Islet of Langerhans (tissue), 1 donor: ENCODE results near the gene ATIC.

ENCODE experiments used
- FAIRE-seq: peaks from one replicate; lab custom pipeline; 2011; peaks lifted over from hg19 to GRCh38; lab: Jason Lieb, UNC

Gene ATIC

DNA sequence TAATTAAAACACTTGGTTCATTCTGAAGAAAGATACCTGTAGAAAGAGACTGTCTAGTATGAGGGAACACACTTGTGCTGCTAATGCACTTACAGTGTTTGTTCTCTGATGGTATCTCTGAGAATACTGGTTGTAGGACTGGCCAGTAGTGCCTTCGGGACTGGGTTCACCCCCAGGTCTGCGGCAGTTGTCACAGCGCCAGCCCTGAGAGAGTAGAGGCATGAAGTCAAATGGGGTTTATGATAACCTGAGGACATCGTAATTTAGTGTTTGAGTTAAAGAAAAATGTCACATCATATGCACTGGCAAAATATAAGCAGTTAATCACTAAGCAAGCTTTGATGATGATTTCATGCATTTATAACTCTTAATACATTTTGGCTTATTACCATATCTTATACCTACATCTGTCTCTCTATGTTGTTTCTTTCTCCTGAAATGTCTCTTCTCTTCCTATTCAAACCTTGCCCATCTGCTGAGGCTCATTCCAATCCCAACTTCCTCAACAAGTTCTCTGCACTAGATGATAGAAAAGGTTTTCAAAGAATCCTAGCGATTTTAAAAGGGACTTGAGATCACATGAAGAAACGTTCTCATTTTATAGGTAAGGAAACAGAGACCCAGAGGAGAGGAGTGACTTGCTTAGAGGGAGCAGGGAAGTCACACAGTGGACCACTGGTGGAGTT, 50.2 kb downstream of the ATIC start:
- no peak for FAIRE-seq

DNA sequence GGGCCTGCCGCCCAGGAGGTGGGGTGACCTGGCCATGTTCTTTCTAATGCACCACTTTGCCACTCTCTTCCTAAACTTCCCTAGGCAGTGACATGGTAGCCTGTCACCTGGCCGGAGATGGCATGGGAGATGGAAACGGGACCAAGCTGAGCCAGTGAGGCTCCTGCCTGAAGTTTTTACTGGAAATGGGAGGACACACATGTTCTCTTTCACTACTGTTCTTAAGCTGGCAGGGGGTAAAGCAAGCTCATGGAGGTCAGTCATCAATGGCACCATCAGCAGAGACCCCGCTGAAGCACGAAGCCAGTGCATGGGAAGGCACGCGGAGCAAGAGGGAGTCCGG, 50.7 kb downstream of the ATIC start:
- no peak for FAIRE-seq

DNA sequence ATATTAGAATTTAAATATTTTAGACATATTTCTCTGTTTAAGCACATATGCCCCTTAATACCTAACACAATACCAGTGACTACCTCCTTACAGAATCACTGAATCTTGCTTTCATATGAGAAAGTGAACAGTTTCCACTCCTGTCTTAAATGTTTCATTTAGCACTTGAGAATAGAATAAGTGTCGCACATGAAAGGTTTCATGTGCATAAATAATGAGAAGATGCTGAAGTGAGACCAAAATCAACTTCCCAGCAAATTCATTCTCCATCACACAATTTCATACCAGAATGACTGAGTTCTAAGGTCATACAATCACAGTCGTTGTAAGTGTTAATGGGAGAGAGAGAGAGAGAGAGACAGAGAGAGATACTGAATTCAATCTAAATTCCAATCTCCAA, 51.2 kb downstream of the ATIC start:
- FAIRE-seq: no peak

DNA sequence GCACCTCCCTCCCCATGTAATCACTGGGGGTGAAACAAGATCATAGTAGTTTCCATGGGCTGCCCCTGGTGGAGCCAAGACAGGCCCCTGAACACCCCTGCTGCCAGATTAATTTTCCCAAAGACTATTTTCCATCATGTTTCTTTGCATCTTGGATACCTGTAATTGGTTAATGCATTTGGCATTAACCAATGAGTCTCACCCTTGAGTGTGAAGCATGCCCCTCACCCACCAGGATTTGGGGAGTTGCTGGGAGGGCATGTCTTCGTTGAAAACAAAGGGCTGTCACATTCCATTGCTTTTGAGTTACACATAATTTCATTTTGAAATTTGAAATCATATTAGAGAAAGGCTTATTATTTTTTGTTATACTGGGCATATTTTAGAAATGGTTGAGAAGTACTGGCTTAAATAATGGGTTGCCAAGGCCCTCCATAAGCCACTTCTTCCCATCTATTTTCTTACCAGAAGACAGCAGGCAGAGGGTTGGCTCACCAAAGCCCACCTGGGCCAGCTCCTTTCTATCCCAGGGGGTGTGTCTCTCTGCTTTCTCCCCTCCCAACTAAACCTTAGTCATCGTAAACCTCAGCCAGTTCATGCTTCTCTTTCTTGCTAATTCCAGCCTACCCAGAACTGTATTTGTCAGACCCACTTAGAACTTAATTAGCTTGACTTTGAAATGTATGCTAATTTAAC, 51.8 kb downstream of the ATIC start:
- no peak for FAIRE-seq

DNA sequence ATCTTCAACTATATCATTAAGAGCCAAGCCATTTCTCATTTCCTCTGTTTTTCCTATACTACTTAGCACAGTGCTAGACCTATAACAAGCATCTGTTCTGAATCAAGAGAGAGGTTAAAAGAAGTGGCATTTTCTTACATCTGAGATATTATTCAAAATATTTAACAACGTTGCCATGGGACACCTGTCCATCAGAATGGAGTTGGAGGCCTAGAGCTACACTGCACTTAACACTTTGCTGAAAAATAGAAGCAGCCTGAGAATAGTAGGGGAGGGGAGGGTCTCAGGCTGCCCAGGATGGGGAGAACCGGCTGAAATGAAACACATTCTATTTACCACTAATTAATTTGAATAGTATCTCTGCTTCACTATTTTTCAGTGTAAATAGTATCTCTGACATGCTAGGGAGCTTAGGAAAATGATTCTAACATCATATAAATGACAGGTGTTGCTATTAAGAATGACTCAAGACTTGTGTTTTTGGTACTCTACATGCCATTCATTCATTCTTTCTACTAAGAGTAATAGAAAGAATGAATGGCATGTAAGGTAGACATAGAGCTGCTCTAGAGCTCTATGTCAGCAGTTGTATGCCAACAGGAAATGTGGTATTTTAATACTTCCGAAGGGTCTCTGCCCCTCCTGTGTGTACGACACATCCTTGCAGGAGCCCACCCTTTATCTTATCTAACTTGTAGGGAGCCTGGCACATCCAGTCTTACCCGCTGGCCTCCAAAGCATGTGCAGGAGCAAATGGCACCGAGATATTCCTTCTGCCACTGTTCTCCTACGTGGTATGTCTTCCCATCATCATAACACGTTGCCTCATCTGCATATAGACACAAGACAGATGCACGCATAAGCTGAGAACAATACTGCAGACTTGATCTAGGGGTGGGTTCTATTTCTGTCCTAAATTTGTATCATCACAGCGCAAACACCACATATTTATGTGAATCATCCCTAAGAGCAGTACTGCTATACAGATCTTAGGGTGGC, 52.6 kb downstream of the ATIC start:
- FAIRE-seq: no peak

DNA sequence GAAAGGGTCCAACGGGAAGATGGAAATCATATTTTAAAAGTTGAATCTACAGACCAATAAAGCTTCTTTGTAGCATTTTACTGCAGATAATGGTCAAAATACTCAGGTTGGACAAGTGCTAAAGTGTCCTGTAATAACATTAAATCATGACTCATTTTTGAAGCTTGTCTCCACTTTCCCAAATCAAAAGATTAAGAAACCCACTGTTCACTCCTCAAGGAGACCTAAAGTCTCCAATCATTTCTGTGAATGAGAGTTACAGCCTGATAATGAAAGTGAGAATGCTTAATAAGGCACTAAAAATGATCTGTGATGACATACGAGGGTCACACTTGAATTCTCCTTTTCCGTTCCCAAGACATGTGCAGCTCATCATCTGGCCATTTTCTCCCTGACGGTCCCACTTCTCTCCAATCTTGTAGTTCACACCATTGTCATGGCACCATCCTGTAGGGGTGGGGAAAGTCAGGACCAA, 53.4 kb downstream of the ATIC start:
- FAIRE-seq: no peak

DNA sequence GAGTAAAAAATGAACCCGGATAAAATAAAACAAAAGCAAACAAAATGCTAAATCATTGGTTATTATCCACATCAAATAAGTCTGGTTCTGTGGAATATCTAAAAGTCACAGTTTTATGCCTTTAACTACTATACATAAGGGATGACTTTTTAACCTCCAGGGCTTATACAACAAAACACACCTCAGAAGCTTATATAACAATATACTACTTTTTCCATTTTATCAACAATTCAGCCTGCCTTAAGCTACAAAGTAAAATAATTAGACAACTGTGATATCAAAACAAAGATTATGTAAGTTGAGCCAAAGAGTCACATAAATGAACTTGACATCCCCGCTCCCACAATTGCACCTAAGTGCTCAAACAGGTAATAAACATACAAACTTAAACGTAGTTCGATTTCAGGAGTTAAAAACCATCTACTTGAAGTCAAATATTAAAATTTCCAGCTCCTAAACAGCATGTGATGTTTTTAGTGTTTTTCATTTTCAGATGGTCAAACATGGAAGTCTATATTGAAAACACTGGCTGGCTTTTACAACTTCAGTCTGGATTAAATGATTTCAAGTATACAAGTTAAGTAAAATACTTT, 54.7 kb downstream of the ATIC start:
- no peak for FAIRE-seq

DNA sequence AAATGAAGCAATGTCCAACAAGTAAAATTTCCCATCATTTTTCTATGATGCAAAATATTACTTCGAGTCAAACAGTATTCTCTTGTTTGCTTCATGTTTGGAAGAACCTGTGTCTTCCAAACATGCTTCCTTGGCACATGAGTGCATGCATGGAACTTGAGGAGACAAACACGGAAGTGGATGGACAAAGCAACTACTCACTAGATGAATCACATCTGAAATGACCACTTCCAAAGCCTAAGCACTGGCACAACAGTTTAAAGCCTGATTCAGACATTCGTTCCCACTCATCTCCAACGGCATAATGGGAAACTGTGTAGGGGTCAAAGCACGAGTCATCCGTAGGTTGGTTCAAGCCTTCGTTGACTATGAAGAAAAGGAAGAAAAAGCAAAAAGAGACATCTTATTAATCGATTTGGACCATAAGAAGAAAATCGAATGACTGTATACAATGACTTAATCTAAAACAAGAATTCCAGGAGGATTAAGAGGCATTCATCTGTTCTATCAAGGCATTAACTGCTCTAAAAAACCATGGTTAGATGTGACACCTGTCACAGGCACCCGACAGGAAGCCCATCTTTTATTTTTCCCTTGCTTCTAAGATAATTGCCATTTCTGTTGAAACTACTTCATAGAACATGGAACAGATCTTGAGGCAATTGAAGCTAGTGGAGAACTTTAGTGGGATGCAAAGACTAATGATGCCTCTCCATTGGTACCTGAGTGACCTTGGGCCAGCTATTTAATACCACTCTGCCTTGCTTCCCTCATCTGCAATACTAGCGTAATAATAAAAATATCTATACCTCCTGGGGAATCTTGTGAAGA, 56.0 kb downstream of the ATIC start:
- no peak for FAIRE-seq

DNA sequence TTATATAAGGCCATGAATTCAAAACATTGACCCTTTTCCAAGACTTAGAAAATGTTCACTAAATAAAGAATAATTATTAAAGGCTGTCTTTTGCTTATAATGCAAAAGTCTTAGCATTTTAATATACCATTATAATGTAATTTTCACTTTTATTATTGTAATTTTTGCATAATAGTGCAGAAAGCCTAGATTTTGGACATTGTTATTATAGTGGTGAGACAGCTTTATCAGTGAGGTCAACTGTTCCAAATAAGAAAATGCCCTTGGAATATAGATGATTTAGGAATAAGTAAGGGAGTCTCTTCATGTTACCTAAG, 56.6 kb downstream of the ATIC start:
- FAIRE-seq: no peak

DNA sequence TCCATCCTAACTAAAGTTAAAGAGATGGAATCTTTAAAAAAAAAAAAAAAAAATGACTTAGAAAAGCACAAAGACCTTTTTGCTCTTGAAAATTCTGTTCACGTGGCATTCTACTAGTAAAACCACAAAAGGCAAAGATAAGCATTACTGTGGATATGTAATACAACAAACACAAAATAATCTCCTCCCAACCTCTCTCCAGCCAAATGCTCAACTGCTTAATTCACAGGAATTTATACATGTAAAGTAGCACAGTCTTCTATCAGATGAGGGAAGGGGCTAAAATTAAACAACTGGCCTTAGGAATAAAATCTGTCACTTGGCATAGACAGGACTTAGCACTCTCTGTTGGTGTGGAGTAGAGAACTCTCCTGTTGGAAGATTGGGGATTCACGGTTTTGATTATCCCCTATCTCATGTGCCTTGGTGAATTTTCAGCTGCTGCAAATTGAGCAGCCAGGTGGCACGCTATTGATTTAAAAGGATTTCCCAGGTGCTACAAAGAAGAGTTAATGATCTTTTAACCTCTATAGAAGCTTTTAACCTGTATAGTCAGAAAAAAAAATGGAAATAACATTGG, 57.4 kb downstream of the ATIC start:
- FAIRE-seq: no peak

DNA sequence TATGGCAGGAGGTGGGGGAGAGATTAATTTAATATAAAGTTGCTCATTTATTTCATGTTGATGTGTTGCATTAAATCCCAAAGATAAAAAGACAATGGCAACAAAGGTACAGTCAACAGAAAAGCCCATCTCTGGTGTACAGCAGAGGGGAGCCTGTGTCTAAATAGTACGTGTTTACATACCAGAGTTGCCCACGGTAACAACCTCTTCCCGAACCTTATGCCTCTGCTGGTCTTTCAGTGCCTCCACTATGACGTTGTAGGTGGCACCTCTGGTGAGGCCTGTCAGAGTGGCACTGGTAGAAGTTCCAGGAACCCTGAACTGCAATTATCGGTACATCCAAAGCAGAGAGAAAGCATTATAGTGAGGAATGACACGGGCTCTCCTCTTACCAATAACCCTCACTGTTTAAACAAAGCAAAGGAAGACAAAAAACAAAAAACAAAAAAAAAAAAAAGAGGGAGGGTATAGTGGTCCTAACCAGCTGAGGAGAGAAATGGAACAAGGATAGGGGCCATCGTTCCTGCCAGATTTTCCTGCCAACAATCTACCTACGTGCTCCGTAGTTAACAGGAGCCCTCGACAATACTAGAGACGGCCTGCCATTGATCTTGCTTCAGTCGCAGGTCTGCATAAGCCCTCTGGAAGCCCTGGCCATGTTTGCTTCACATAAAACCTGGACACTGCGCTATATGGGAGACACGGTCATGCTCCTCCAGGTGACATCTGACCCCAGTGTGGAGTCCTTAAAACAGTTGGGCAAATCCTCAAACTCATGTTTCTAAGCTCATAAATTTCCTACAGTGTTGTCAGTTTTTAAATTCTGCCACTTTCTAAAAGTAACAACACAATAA, 58.5 kb downstream of the ATIC start:
- no peak for FAIRE-seq

DNA sequence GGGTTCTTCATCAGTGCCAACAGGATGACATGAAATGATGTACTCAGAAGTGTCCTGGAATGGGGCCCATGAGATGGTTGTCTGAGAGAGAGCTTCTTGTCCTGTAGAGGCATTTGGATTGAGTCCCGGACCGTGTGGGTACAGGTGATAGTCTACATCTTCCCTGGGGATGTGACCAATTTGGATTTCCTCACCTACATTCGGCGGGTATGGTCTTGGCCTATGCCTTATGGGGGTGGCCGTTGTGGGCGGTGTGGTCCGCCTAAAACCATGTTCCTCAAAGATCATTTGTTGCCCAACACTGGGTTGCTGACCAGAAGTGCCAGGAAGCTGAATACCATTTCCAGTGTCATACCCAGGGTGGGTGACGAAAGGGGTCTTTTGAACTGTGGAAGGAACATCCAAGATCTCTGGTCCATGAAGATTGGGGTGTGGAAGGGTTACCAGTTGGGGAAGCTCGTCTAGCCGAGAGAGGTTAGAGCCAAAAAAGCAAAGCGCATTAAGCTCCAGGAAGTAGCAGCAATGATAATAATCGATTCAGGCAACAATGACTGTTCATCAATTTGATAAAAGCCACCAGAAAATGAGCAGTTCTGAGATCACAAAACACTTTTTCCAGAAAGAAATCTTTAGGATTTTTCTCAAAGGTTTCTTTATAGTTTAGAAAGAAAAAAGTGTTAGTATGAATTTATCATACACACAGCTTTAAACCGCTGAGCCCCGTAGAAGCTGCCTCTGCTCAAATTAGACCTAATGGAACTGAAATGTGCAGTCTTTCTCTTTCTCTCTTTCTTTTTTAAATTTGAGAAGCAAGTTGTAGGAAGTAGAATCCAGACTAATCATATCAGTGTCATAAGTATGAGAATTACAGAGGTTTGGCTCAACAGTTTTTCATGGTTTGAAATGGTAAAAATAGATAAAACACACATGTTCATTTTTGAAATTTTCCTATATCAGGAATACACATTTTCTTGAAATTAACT, 60.3 kb downstream of the ATIC start:
- FAIRE-seq: no peak

DNA sequence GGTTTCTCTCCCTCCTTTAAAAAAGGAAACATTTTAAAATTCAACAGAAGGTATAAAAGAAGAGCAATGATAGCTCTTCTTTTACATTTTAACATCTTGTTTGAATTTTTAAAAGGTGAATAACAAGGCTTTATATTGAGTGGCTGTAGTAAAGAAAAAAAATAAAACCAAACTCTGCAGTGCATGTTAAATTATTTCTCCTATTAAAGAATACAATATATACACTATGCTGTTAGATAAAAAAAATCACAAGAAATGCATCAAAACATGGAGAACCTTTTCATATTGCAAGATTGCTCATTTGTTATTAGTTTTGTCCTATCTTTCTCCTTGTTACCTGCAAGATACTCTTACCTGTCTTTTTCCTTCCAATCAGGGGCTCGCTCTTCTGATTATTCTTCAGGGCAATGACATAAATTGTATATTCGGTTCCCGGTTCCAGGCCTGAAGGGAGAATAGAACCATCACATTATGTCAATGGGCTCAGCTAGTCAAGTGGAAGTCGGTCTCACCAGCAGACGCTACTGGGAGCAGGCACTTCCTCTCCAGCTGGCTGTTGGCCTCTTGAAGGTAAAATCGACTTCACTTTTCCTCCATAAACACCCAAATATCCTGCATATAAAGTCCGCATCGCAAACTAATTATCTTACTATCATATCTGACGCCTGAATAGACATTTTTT, 61.2 kb downstream of the ATIC start:
- no peak for FAIRE-seq

DNA sequence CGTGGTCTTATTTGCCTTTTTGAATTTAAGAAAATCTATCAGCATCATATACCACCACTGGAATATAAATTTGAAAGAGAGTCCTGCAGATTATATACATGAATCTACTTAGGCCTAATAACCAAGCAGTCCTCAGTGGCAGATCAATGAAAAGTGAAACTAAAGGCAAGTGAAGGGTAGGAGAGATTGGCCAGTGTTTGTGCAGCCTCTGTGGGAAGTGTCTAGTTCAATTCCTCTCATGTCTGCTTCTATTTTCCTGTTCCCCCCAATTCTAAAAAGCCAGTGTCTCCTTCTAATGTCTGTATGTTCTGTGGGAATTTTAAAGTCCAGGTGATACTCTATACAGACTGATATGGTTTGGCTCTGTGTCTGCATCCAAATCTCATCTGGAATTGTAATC, 62.1 kb downstream of the ATIC start:
- FAIRE-seq: no peak

DNA sequence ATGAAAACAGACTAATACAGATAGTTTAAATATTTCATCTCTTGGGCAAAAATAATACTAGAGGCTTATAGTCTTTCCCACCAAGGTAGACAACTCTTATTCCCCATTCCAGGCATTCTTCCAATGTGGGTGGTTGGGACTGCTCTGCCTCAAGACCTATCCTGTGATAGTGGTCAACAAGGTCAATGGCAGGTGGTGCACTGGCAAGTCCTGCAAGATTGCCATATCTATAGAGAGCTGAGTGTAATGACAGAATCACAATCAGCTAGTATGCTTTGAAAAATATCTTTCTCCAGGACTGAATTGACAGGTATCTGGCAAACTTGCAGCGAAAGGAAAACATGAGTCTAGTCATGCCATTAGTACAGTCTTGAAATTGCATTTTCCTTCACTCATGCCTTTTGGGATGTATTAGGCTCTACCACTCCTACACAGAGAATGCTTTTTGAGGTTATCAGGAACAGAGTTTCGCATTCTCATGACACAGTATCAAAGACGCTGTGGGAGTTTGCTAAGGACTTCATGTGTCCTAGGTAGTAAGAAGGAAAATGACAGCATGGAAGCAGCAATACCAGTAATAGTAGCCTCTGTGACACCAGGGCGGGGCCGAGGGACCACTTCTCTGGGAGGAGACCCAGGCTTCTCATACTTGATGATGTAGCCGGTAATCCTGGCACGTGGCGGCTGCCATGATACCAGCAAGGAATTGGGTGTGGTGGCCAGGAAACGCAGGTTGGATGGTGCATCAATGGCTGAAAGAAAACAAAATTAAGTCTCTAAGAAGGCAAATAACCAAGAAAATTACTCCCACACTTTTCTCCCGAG, 63.0 kb downstream of the ATIC start:
- FAIRE-seq: no peak

DNA sequence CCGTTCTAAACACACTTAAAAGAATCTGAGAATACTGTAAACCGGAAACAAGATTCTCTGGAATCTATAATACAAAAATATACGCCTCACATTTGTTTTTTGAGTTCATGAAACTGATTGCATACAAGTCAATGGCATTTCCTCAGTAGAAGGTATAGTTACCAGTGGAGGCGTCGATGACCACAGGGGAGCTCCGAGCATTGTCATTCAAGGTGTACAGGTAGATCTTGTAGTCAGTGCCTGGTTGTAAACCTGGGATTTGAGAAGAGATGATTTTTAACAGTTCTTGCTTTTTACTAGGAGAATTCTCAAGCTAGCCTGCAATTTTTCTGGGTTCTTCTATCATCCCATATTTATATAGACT, 63.6 kb downstream of the ATIC start:
- no peak for FAIRE-seq

DNA sequence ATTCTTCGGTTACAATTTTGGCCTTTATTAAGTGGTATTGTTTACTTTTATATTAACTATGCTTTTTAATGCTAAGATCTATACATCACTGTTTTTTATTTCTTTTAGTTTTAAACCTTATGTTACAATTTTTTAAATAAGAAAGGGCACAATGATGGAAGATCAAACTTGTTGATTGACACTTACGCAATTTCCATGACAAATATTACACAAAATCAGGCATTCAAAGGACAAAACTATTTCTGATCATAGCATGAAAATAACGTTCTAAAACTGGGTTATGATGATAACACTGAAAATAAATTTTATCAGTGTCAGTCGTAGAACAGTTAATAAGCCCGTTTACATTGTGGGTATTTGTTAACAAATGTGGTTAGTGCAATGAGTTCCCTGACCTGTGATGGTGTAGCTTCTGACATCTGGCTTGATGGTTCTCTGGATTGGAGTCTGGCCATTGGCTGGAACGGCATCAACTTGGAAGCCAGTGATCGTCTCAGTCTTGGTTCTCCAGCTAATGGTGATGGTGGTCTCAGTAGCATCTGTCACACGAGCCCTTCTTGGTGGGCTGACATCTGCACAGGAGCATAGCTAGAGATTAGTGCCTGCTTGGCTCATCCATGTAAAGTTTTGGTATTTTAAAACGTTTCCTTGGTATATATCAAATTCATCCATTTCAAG, 64.4 kb downstream of the ATIC start:
- no peak for FAIRE-seq
